ENCODE results near the gene GEMIN4.
"Not testable (repeated sequence)": the region's sequence is repeated elsewhere in the genome, so short reads cannot be mapped to it uniquely, and the experiment has no call there.

GEMIN4 gene

GRCh38 chr17:752002-752619, at the start of gene GEMIN4:
GEMIN4 (minus strand) TSS chr17:752264; CDS start chr17:752142, 122 bp downstream.
- peak; percentile 67 to 69 for DNase-seq (ENCODE audit: low read depth in 2 of 2)

- no peak for DNase-seq (ENCODE audit: low read depth in 2 of 2)
These were observed 49.6 kb upstream of the GEMIN4 start for GRCh38 chr17:801660-802059.

GRCh38 chr17:800446-801242, 48.6 kb upstream of the GEMIN4 start:
- no peak for DNase-seq (ENCODE audit: low read depth in 2 of 2)

- DNase-seq (ENCODE audit: low read depth in 2 of 2) = no peak
These were observed 47.2 kb upstream of the GEMIN4 start for GRCh38 chr17:799261-799660.

GRCh38 chr17:798246-798645, 46.2 kb upstream of the GEMIN4 start:
- no peak for DNase-seq (ENCODE audit: low read depth in 2 of 2)

GRCh38 chr17:797236-797840, 45.3 kb upstream of the GEMIN4 start:
- DNase-seq (ENCODE audit: low read depth in 2 of 2) = no peak

- no peak for DNase-seq (ENCODE audit: low read depth in 2 of 2)
These were observed 44.5 kb upstream of the GEMIN4 start for GRCh38 chr17:796609-797008.

- no peak for DNase-seq (ENCODE audit: low read depth in 2 of 2)
These were observed 43.7 kb upstream of the GEMIN4 start for GRCh38 chr17:795721-796120.

- DNase-seq (ENCODE audit: low read depth in 2 of 2) = no peak
These were observed 43.2 kb upstream of the GEMIN4 start for GRCh38 chr17:795276-795675.

GRCh38 chr17:794876-795275, 42.8 kb upstream of the GEMIN4 start:
- DNase-seq (ENCODE audit: low read depth in 2 of 2) = peak; percentile 51 to 56

GRCh38 chr17:792277-792676, 40.2 kb upstream of the GEMIN4 start:
- no peak for DNase-seq (ENCODE audit: low read depth in 2 of 2)

- DNase-seq (ENCODE audit: low read depth in 2 of 2) = no peak
These were observed 39.8 kb upstream of the GEMIN4 start for GRCh38 chr17:791829-792228.

GRCh38 chr17:790874-791247, 38.8 kb upstream of the GEMIN4 start:
- not testable (repeated sequence) for DNase-seq (ENCODE audit: low read depth in 2 of 2)

GRCh38 chr17:789931-790873, 38.1 kb upstream of the GEMIN4 start:
- DNase-seq (ENCODE audit: low read depth in 2 of 2) = not testable (repeated sequence)

GRCh38 chr17:789160-789840, 37.2 kb upstream of the GEMIN4 start:
- DNase-seq (ENCODE audit: low read depth in 2 of 2) = no peak

GRCh38 chr17:788551-788950, 36.5 kb upstream of the GEMIN4 start:
- no peak for DNase-seq (ENCODE audit: low read depth in 2 of 2)

- no peak for DNase-seq (ENCODE audit: low read depth in 2 of 2)
These were observed 35.7 kb upstream of the GEMIN4 start for GRCh38 chr17:787641-788221.

GRCh38 chr17:785901-786300, 33.8 kb upstream of the GEMIN4 start:
- DNase-seq (ENCODE audit: low read depth in 2 of 2) = not testable (repeated sequence)

- no peak for DNase-seq (ENCODE audit: low read depth in 2 of 2)
These were observed 32.1 kb upstream of the GEMIN4 start for GRCh38 chr17:784143-784542.

- DNase-seq (ENCODE audit: low read depth in 2 of 2) = peak; percentile 74 to 75
These were observed 30.0 kb upstream of the GEMIN4 start, which contains the start of the genes GLOD4 and MRM3 for GRCh38 chr17:781805-782731. GLOD4 (minus strand) TSS chr17:782280; CDS start chr17:782255, 25 bp downstream. MRM3 (plus strand) TSS chr17:782353; CDS start chr17:782379, 26 bp downstream.
